Endodermal cell (in vitro differentiated cells): ENCODE data around the gene IGF2BP1. TPM values are rescaled to one million over a fixed set of nuclear protein-coding genes. Genes with fewer than 3 reads are reported as not detected.

ENCODE experiments used
- DNase-seq: peaks from one replicate; pipeline ENCODE4 v3.0.0-alpha.2; 2017
- H3K27ac ChIP-seq: 2 replicates; pipeline ENCODE4 v1.5.1; 2013; ENCODE audit warnings: mild to moderate bottlenecking, low read depth, low read length, moderate library complexity
- H3K27me3 ChIP-seq: 2 replicates; pipeline ENCODE4 v1.6.1; 2013; ENCODE audit warnings: mild to moderate bottlenecking, low read length, moderate library complexity; ENCODE audit not compliant: insufficient read depth, control insufficient read depth, poor library complexity, severe bottlenecking
- H3K36me3 ChIP-seq: 2 replicates; pipeline ENCODE4 v1.7.0; 2013; ENCODE audit warnings: mild to moderate bottlenecking, low read length, moderate library complexity; ENCODE audit not compliant: control insufficient read depth, insufficient read depth
- H3K4me1 ChIP-seq: one replicate; pipeline ENCODE4 v1.7.0; 2013; ENCODE audit warnings: low read length; ENCODE audit not compliant: control insufficient read depth, insufficient read depth
- H3K4me3 ChIP-seq: 2 replicates; pipeline ENCODE4 v1.5.1; 2013; ENCODE audit warnings: mild to moderate bottlenecking, low read length, moderate library complexity
- H3K9ac ChIP-seq: 2 replicates; pipeline ENCODE4 v1.6.1; 2013; ENCODE audit warnings: mild to moderate bottlenecking, low read length, moderate library complexity; ENCODE audit not compliant: poor library complexity, severe bottlenecking; ENCODE audit errors: extremely low read depth
- H3K9me3 ChIP-seq: 2 replicates; pipeline ENCODE4 v1.6.1; 2013; ENCODE audit warnings: mild to moderate bottlenecking, low read length, moderate library complexity; ENCODE audit not compliant: control insufficient read depth
- H3K27ac Mint-ChIP-seq: 2 replicates; pipeline ENCODE4 v1.8.0; 2020; ENCODE audit warnings: mixed read lengths
- H3K27me3 Mint-ChIP-seq: 2 replicates; pipeline ENCODE4 v1.8.0; 2021; ENCODE audit warnings: mild to moderate bottlenecking, mixed read lengths; ENCODE audit not compliant: insufficient read depth
- H3K36me3 Mint-ChIP-seq: 2 replicates; pipeline ENCODE4 v1.8.0; 2020; ENCODE audit warnings: low read depth, mixed read lengths
- H3K4me1 Mint-ChIP-seq: 2 replicates; pipeline ENCODE4 v1.8.0; 2020; ENCODE audit warnings: mixed read lengths
- H3K4me3 Mint-ChIP-seq: 2 replicates; pipeline ENCODE4 v1.8.0; 2020; ENCODE audit warnings: mild to moderate bottlenecking, moderate library complexity, mixed read lengths
- H3K9me3 Mint-ChIP-seq: 2 replicates; pipeline ENCODE4 v1.8.0; 2020; ENCODE audit warnings: mild to moderate bottlenecking, mixed read lengths
- CTCF ChIP-seq: fragments of 200-600 bp; sonication (generic); conservative IDR thresholded peaks from 2 replicates; pipeline ENCODE4 v1.5.0; 2021; ENCODE audit warnings: antibody characterized with exemption, mild to moderate bottlenecking
- WGBS, 2 experiments: methylation state at CpG; one replicate each; pipeline versions ENCODE4 v1.1.5 to v1.1.7; 2013; ENCODE audit warnings: missing lambda C conversion rate in 2 of 2, mixed read lengths in 1 of 2; ENCODE audit not compliant: insufficient coverage in 1 of 2, insufficient read length in 1 of 2; 5-methylcytosine and 5-hydroxymethylcytosine counted together
- total RNA-seq, 2 donors: library from RNA; stranded (reverse); fragmentation: NEBNext Ultra II Directional in 1 of 2; extraction: Animal tissue kit (Norgen Biotek cat#: 25700) in 1 of 2; gene quantifications; 2 replicates in 1 of 2; 3 replicates in 1 of 2; pipeline ENCODE4 v1.2.1, GENCODE V29; 2021

IGF2BP1 gene
- total RNA-seq, 2 donors from 2014 or later: 333 to 360 TPM

- Mint-ChIP-seq H3K27me3 (peaks cover 12% of the 10 kb centered on the region), H3K4me1 (peaks cover 5% of the 10 kb centered on the region), H3K9me3 (peaks cover 6% of the 10 kb centered on the region), H3K27ac (no peak overlapping the region), H3K36me3 (no peaks in the 10 kb centered on the region), H3K4me3 (no peak overlapping the region)
- peaks cover 9% of the 10 kb centered on the region for H3K9me3 ChIP-seq
- no peaks in the 10 kb centered on the region for H3K27me3 ChIP-seq
- DNase-seq: no peak
- H3K4me1 ChIP-seq: no peaks in the 10 kb centered on the region
- H3K27ac ChIP-seq: no peak overlapping the region
- no peak for TF ChIP-seq CTCF
- H3K4me3 ChIP-seq: no peak overlapping the region
- no peak overlapping the region for H3K9ac ChIP-seq
- H3K36me3 ChIP-seq: no peaks in the 10 kb centered on the region
- WGBS, 2 experiments: 91 to 100% methylated on average over 3 of the region's 3 CpGs
Observed at GRCh38 chr17:49074851-49075540, 77.8 kb downstream of the IGF2BP1 start.

- no peak overlapping the region for H3K4me3 ChIP-seq
- H3K9me3 ChIP-seq: peaks cover 12% of the 10 kb centered on the region
- H3K4me1 ChIP-seq: no peaks in the 10 kb centered on the region
- Mint-ChIP-seq H3K4me3 (no peak overlapping the region), H3K27ac (no peak overlapping the region), H3K27me3 (peaks cover 12% of the 10 kb centered on the region), H3K36me3 (no peaks in the 10 kb centered on the region), H3K9me3 (peaks cover 7% of the 10 kb centered on the region), H3K4me1 (peaks cover 5% of the 10 kb centered on the region)
- no peak overlapping the region for H3K27ac ChIP-seq
- no peak overlapping the region for H3K9ac ChIP-seq
- no peaks in the 10 kb centered on the region for H3K36me3 ChIP-seq
- no peak for TF ChIP-seq CTCF
- H3K27me3 ChIP-seq: no peaks in the 10 kb centered on the region
- no peak for DNase-seq
- 91 to 98% methylated on average over 6 to 7 of the region's 7 CpGs for WGBS, 2 experiments
Observed at GRCh38 chr17:49076573-49077384, 79.6 kb downstream of the IGF2BP1 start.

- no peaks in the 10 kb centered on the region for H3K36me3 ChIP-seq
- peaks cover 7% of the 10 kb centered on the region for H3K9me3 Mint-ChIP-seq
- H3K4me3 ChIP-seq: no peak overlapping the region
- H3K27ac Mint-ChIP-seq: no peak overlapping the region
- no peak overlapping the region for H3K9ac ChIP-seq
- H3K36me3 Mint-ChIP-seq: no peaks in the 10 kb centered on the region
- H3K4me1 Mint-ChIP-seq: peaks cover 5% of the 10 kb centered on the region
- DNase-seq: no peak
- H3K4me3 Mint-ChIP-seq: no peak overlapping the region
- no peak overlapping the region for H3K27ac ChIP-seq
- TF ChIP-seq CTCF: no peak
- no peaks in the 10 kb centered on the region for H3K4me1 ChIP-seq
- WGBS, 2 experiments: 83 to 89% methylated on average over 4 to 7 of the region's 7 CpGs
- H3K27me3 Mint-ChIP-seq: peaks cover 12% of the 10 kb centered on the region
- peaks cover 12% of the 10 kb centered on the region for H3K9me3 ChIP-seq
- H3K27me3 ChIP-seq: no peaks in the 10 kb centered on the region
Observed at GRCh38 chr17:49078248-49078647, 81.1 kb downstream of the IGF2BP1 start.
